K562 (cell line): ENCODE results near the gene WWC2. TPM values are rescaled to one million over a fixed set of nuclear protein-coding genes. Genes with fewer than 3 reads are reported as not detected.
A peak's percentile ranks its signal among the peaks of the same experiment; 100 is the strongest.

Source experiments
- ATAC-seq: fragments of 200-7000 bp; cut with Tn5 transposase; 3 replicates; pipeline ENCODE4 v1.9.1; 2020; ENCODE audit warnings: moderate library complexity
- BruUV-seq: library from RNA; stranded (reverse); fragments of 400-500 nt; replicated peaks from 2 replicates; lab custom pipeline; 2021; lab: Mats Ljungman, UMichigan
- CTCF ChIA-PET: fragments of 300-600 bp; formaldehyde crosslinking; extraction: SDS; loops from one replicate; lab custom pipeline; 2021; ENCODE audit warnings: low intra/inter-chr PET ratio; lab: Yijun Ruan, JAX
- POLR2A ChIA-PET: fragments of 300-600, 350-650 bp; sonication (Branson Sonifier 250); formaldehyde crosslinking; extraction: SDS; loops from one replicate; lab custom pipeline; 2021; ENCODE audit warnings: antibody characterized with exemption, inconsistent platforms; lab: Yijun Ruan, JAX
- DNase-seq, 4 experiments: peaks; one replicate each; pipeline versions ENCODE4 v3.0.0 to v3.0.0-alpha.2; 2011 to 2018; ENCODE audit warnings: low spot score in 3 of 4, mixed read lengths in 3 of 4; ENCODE audit errors: extremely low read depth in 1 of 4
- FAIRE-seq: peaks from 2 replicates; lab custom pipeline; 2011; peaks lifted over from hg19 to GRCh38; lab: Jason Lieb, UNC
- H2AFZ ChIP-seq: 2 replicates; pipeline ENCODE4 v1.6.0; 2011; ENCODE audit warnings: low read depth, low read length, control low read depth, inconsistent platforms
- H3K27ac ChIP-seq: fragments of 200-600 bp; 3 replicates; pipeline ENCODE4 v1.8.0; 2011; ENCODE audit warnings: low read depth, mild to moderate bottlenecking, control low read depth, inconsistent platforms, low read length, moderate library complexity, mixed read lengths; ENCODE audit errors: extremely low read depth
- H3K27me3 ChIP-seq, 2 experiments: fragments of 300-600 bp in 1 of 2; 2 replicates in 1 of 2; 3 replicates in 1 of 2; pipeline versions ENCODE4 v1.6.0 to v1.8.0; 2011; ENCODE audit warnings: inconsistent platforms in 2 of 2, low read length in 2 of 2, mild to moderate bottlenecking in 1 of 2, mixed read lengths in 1 of 2, moderate library complexity in 1 of 2; ENCODE audit not compliant: control insufficient read depth in 2 of 2, insufficient read depth in 2 of 2
- H3K36me3 ChIP-seq: fragments of 300-600 bp; 3 replicates; pipeline ENCODE4 v1.8.0; 2011; ENCODE audit warnings: mild to moderate bottlenecking, low read length, inconsistent platforms; ENCODE audit not compliant: control insufficient read depth, insufficient read depth
- H3K4me1 ChIP-seq, 2 experiments: fragments of 200-600 bp in 1 of 2; replicated peaks in 1 of 2; 2 replicates in 1 of 2; 3 replicates in 1 of 2; pipeline versions ENCODE4 v1.5.1 to v1.8.0; 2011; ENCODE audit warnings: inconsistent platforms in 2 of 2, low read length in 2 of 2, mild to moderate bottlenecking in 1 of 2, mixed read lengths in 1 of 2, moderate library complexity in 1 of 2; ENCODE audit not compliant: control insufficient read depth in 2 of 2, insufficient read depth in 2 of 2
- H3K4me2 ChIP-seq: 2 replicates; pipeline ENCODE4 v1.6.1; 2011; ENCODE audit warnings: low read length, control low read depth, inconsistent platforms, mixed read lengths; ENCODE audit not compliant: insufficient read depth
- H3K4me3 ChIP-seq: fragments of 200-600 bp; sonication (generic), shearing (Covaris generic); 2 replicates; pipeline ENCODE4 v1.5.1; 2016; ENCODE audit warnings: control low read depth, inconsistent platforms
- H3K79me2 ChIP-seq: fragments of 200-600 bp; 3 replicates; pipeline ENCODE4 v1.8.0; 2011; ENCODE audit warnings: low read length, inconsistent platforms; ENCODE audit not compliant: control insufficient read depth, insufficient read depth
- H3K9ac ChIP-seq, 2 experiments: 2 replicates each; pipeline versions ENCODE4 v1.6.0 to v1.6.1; 2011; ENCODE audit warnings: low read depth in 2 of 2, low read length in 2 of 2, control low read depth in 1 of 2, inconsistent platforms in 1 of 2, mild to moderate bottlenecking in 1 of 2, mixed read lengths in 1 of 2; ENCODE audit not compliant: insufficient read depth in 1 of 2
- H3K9me1 ChIP-seq: one replicate; pipeline ENCODE4 v1.6.0; 2011; ENCODE audit warnings: inconsistent platforms, mild to moderate bottlenecking, low read length, moderate library complexity; ENCODE audit not compliant: control insufficient read depth, insufficient read depth
- H3K9me3 ChIP-seq: replicated peaks from 2 replicates; pipeline ENCODE4 v1.5.1; 2011; ENCODE audit warnings: low read depth, low read length, inconsistent platforms; ENCODE audit not compliant: control insufficient read depth, insufficient read depth
- H4K20me1 ChIP-seq: replicated peaks from 2 replicates; pipeline ENCODE4 v1.6.1; 2011; ENCODE audit warnings: low read length, inconsistent platforms, mixed read lengths; ENCODE audit not compliant: control insufficient read depth, insufficient read depth
- POLR3A ChIP-seq: IDR thresholded peaks from 2 replicates; pipeline ENCODE4 v1.6.1; 2011; ENCODE audit warnings: borderline replicate concordance, mild to moderate bottlenecking, moderate library complexity; ENCODE audit not compliant: insufficient read length, insufficient read depth; ENCODE audit errors: extremely low read depth
- SPI1 ChIP-seq: IDR thresholded peaks from 2 replicates; pipeline ENCODE4 v1.6.1; 2011; ENCODE audit warnings: low read depth, low read length, control low read depth, borderline replicate concordance
- TRIM24 ChIP-seq, 2 experiments: fragments of 450-650 bp; IDR thresholded peaks; 2 replicates each; pipeline ENCODE4 v1.6.1; 2016
- U2AF1 ChIP-seq: fragments of 200-400 bp; formaldehyde crosslinking; optimal IDR thresholded peaks from 2 replicates; pipeline ENCODE3; 2017; ENCODE audit warnings: mild to moderate bottlenecking, low read depth, low read length, moderate library complexity
- WGBS: fragments of 100-300 bp; shearing (Covaris generic); methylation state at CpG from one replicate; pipeline ENCODE4 v1.1.6; 2016; ENCODE audit warnings: low coverage, mixed read lengths; ENCODE audit not compliant: insufficient coverage; ENCODE audit errors: missing lambda C conversion rate; 5-methylcytosine and 5-hydroxymethylcytosine counted together
- in situ Hi-C: fragments of 300-500 bp; cut with MboI; formaldehyde crosslinking; loops from 4 replicates; pipeline ENCODE4 v1.15.0; 2018; ENCODE audit warnings: inconsistent platforms, mixed read lengths
- intact Hi-C: fragments of 100-400 bp; cut with micrococcal nuclease; formaldehyde crosslinking; loops from 2 replicates; pipeline ENCODE4 v1.14.2; 2022
- polyA plus RNA-seq, 8 experiments: library from polyadenylated mRNA; depleted of rRNA in 4 of 8; stranded (reverse) in 5 of 8; unstranded in 3 of 8; fragments of >200 nt; fragmentation: Nextera tagmentation in 2 of 8; fragmentation: Illumina TruSeq in 1 of 8; extraction: Ambion mirVana in 2 of 8; extraction: Trizol in 1 of 8; gene quantifications; 2 replicates each; pipeline versions ENCODE4 v1.2.1 to v1.2.3, GENCODE V29; 2011 to 2014; ENCODE audit warnings: inconsistent platforms in 1 of 8, missing spikeins in 1 of 8
- total RNA-seq, 7 experiments: library from RNA; depleted of rRNA in 6 of 7; stranded (reverse); fragments of >200 nt in 6 of 7; fragmentation: Illumina TruSeq in 2 of 7; extraction: Trizol in 2 of 7; gene quantifications; 2 replicates each; pipeline versions ENCODE4 v1.2.1 to v1.2.3, GENCODE V29; 2011 to 2021; ENCODE audit warnings: low replicate concordance in 1 of 7
- TF ChIP-seq, protein P1 (sequence below), 3 experiments: IDR thresholded peaks in 2 of 3; conservative IDR thresholded peaks in 1 of 3; 2 replicates each; pipeline ENCODE4 v1.5.1; 2011 to 2012; ENCODE audit warnings: low read length in 3 of 3, mild to moderate bottlenecking in 3 of 3, control low read depth in 2 of 3, improper control_type of control experiment in 1 of 3, inconsistent platforms in 1 of 3, low read depth in 1 of 3, mixed read lengths in 1 of 3, moderate library complexity in 1 of 3; ENCODE audit not compliant: insufficient read depth in 2 of 3
- TF ChIP-seq, protein P2 (sequence below), 2 experiments: fragments of 450-650 bp; conservative IDR thresholded peaks; 2 replicates each; pipeline ENCODE4 v1.6.1; 2017; ENCODE audit warnings: mild to moderate bottlenecking in 2 of 2, moderate library complexity in 2 of 2

Gene WWC2
- total and polyA plus RNA-seq, 9 of the 15 experiments (the other 6 are each of a cell fraction or from before 2014, with no cell fraction given), result 3.7 to 39.4 (median 19.6) TPM

DNA sequence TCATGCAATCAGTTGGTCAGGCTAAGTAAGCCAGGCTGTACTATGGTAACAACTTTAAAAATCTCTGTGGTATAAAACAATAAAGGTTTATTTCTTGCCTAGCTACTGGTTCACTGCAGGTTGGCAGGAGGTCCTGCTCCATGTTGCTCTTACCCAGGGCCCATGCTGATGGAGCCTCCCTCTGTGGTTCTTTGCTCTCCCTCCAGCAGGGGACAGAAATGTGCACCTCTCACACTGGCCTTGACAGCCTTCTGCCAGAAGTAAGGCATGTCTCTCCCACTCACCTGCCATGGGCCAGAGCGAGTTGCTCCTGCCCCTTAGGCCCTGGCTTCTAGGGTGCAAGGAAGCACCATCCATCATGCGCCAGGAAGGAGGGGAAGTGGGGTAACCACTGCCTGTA, 189.9 kb downstream of the WWC2 start:
- ChIA-PET CTCF (no interaction called here), POLR2A (interaction anchor here (0.7 kb wide), 1 partner anchor 315 kb away, joined by 3 read pairs; no protein-coding TSS in a partner anchor)
- intact Hi-C loops (no loop called here), in situ Hi-C loops (no loop called here)
- Histone ChIP-seq H3K36me3 (peaks cover 36% of the 10 kb centered on the region), H3K9me3 (no peaks in the 10 kb centered on the region), H3K79me2 (no peaks in the 10 kb centered on the region), H3K4me3 (no peak overlapping the region), H3K4me1 (no peaks in the 10 kb centered on the region), H4K20me1 (no peaks in the 10 kb centered on the region), H3K4me2 (no peak overlapping the region), H3K27ac (no peak overlapping the region), H3K27me3 (no peaks in the 10 kb centered on the region), H3K9ac (no peak overlapping the region), H3K9me1 (no peaks in the 10 kb centered on the region), H2AFZ (no peak overlapping the region)
- 67% methylated on average over 1 of the region's 2 CpGs for WGBS
- FAIRE-seq (no peak), ATAC-seq (peak; percentile 66), DNase-seq (no peak)
- BruUV-seq, result no TSS peak
- TF ChIP-seq TRIM24 (IDR thresholded peaks at IDR 0.05), result no peak
- TF ChIP-seq, protein P1, sequence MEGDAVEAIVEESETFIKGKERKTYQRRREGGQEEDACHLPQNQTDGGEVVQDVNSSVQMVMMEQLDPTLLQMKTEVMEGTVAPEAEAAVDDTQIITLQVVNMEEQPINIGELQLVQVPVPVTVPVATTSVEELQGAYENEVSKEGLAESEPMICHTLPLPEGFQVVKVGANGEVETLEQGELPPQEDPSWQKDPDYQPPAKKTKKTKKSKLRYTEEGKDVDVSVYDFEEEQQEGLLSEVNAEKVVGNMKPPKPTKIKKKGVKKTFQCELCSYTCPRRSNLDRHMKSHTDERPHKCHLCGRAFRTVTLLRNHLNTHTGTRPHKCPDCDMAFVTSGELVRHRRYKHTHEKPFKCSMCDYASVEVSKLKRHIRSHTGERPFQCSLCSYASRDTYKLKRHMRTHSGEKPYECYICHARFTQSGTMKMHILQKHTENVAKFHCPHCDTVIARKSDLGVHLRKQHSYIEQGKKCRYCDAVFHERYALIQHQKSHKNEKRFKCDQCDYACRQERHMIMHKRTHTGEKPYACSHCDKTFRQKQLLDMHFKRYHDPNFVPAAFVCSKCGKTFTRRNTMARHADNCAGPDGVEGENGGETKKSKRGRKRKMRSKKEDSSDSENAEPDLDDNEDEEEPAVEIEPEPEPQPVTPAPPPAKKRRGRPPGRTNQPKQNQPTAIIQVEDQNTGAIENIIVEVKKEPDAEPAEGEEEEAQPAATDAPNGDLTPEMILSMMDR (IDR thresholded peaks at IDR 0.05 in 2 of 3, conservative IDR thresholded peaks at IDR 0.05 in 1 of 3; ENCODE audit: insufficient read depth in 2 of 3, low read depth in 1 of 3, low read length in 3 of 3), result peak in 1 of 3 experiments; percentile 19; a peak in 1 of 6 replicates

DNA sequence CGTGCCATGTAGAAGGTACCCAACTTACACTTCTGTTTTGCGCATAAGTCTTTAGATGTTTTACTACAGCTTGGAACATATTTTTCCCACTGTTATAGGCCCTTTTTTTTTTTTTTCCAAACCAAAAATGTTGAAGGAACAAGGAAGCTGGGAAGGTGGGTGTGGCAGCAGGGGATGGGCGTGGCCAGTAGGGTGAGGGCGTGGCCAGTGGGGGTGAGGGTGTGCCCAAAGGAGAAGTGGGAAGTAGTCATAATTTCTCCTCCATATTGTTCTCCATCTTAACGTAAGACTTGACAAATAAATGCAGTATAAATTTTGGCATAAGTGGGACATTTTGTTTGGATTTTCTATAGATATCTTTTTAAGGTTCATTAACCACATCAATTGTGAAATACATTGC, 190.6 kb downstream of the WWC2 start:
- FAIRE-seq, result peak; percentile 59
- intact Hi-C loops, result loop anchor here (1.0 kb wide), 1 partner anchor 13 kb away; no protein-coding TSS in a partner anchor
- H3K9me3 ChIP-seq, result no peaks in the 10 kb centered on the region
- ChIA-PET POLR2A (interaction anchor here (0.7 kb wide), 1 partner anchor 315 kb away, joined by 3 read pairs; no protein-coding TSS in a partner anchor), CTCF (no interaction called here)
- H3K4me3 ChIP-seq, result no peak overlapping the region
- no peak overlapping the region for H3K4me2 ChIP-seq
- no peak overlapping the region for H3K9ac ChIP-seq
- in situ Hi-C loops, result no loop called here
- TF ChIP-seq SPI1 (peak; percentile 68), U2AF1 (no peak), POLR3A (no peak)
- TF ChIP-seq, protein P2, sequence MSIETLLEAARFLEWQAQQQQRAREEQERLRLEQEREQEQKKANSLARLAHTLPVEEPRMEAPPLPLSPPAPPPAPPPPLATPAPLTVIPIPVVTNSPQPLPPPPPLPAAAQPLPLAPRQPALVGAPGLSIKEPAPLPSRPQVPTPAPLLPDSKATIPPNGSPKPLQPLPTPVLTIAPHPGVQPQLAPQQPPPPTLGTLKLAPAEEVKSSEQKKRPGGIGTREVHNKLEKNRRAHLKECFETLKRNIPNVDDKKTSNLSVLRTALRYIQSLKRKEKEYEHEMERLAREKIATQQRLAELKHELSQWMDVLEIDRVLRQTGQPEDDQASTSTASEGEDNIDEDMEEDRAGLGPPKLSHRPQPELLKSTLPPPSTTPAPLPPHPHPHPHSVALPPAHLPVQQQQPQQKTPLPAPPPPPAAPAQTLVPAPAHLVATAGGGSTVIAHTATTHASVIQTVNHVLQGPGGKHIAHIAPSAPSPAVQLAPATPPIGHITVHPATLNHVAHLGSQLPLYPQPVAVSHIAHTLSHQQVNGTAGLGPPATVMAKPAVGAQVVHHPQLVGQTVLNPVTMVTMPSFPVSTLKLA (conservative IDR thresholded peaks at IDR 0.05), result 0 out of 4 replicates have a peak, but pooled peaks of 1 of the 2 experiments have one; percentile 15
- H2AFZ ChIP-seq, result peak overlapping the region; percentile 69; the same call in 1 of the 2 replicates
- no peaks in the 10 kb centered on the region for H3K79me2 ChIP-seq
- 47% methylated on average over 5 of the region's 5 CpGs for WGBS
- peak; percentile 44 to 74 (median 70) for DNase-seq
- no peak overlapping the region for H3K27ac ChIP-seq
- no TSS peak for BruUV-seq
- H4K20me1 ChIP-seq, result no peaks in the 10 kb centered on the region
- no peaks in the 10 kb centered on the region for H3K9me1 ChIP-seq
- ATAC-seq, result peak; percentile 100
- no peaks in the 10 kb centered on the region for H3K4me1 ChIP-seq
- peaks cover 30% of the 10 kb centered on the region; the same call in 2 of the 3 replicates for H3K36me3 ChIP-seq
- no peaks in the 10 kb centered on the region for H3K27me3 ChIP-seq
